Erythroblast (primary cell): ENCODE measurements around the gene TAOK3.

Experiments used
- GATA1 ChIP-seq: IDR thresholded peaks from 2 replicates; pipeline ENCODE4 v1.6.1; 2011; ENCODE audit warnings: low read depth, mild to moderate bottlenecking, control low read depth, low read length, moderate library complexity
- POLR2A ChIP-seq: IDR thresholded peaks from 2 replicates; pipeline ENCODE4 v1.6.1; 2011; ENCODE audit warnings: mild to moderate bottlenecking, low read length

GRCh38 chr12:118151755-118152154, 221.0 kb downstream of the TAOK3 start:
- TF ChIP-seq POLR2A, result no peak
- no peak for TF ChIP-seq GATA1
